Measurements from ENCODE around the gene HBA1. TPM values are rescaled to one million over a fixed set of nuclear protein-coding genes. Genes with fewer than 3 reads are reported as not detected.

The HBA1 gene
- total RNA-seq, 2 donors from 2014 or later, result 1.1 TPM; not detected in 1

GRCh38 chr16:166375-167121, 9.9 kb upstream of the HBA1 start:
- Mint-ChIP-seq H3K27me3 (ENCODE audit: insufficient read depth) (peaks cover 73% of the 10 kb centered on the region), H3K4me3 (no peak overlapping the region)

DNA sequence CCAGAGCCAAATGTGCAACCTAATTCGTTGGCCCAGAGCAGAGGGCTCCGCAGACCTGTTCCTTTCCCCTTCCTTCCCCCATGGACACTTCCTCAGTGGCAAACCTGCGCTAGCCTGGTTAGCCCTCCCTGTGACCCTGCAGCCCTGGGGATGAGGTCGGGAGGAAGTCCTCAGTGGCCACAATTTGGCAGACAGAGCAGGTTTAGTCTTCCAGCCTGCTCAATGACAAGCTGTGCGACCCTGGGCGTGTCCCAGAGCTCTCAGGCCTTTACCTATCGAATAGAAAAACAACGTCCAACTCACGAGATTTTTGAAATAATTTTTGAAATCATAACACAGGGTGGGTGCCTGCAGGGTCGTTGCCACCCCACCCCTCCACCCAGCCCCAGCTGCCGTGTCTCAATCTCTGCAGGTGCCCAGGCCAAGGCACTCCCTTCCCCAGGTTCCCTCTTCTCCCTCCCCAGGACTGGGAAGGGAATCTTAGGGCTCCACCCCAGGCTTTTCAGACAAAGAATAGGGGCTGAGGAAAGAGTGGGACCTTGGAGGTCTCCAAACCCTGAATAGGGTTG, 9.3 kb upstream of the HBA1 start:
- TF ChIP-seq, protein P1, sequence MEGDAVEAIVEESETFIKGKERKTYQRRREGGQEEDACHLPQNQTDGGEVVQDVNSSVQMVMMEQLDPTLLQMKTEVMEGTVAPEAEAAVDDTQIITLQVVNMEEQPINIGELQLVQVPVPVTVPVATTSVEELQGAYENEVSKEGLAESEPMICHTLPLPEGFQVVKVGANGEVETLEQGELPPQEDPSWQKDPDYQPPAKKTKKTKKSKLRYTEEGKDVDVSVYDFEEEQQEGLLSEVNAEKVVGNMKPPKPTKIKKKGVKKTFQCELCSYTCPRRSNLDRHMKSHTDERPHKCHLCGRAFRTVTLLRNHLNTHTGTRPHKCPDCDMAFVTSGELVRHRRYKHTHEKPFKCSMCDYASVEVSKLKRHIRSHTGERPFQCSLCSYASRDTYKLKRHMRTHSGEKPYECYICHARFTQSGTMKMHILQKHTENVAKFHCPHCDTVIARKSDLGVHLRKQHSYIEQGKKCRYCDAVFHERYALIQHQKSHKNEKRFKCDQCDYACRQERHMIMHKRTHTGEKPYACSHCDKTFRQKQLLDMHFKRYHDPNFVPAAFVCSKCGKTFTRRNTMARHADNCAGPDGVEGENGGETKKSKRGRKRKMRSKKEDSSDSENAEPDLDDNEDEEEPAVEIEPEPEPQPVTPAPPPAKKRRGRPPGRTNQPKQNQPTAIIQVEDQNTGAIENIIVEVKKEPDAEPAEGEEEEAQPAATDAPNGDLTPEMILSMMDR (conservative IDR thresholded peaks at IDR 0.05), result no peak
- peaks cover 84% of the 10 kb centered on the region for H3K27me3 ChIP-seq (ENCODE audit: control insufficient read depth, insufficient read depth, low read length, poor library complexity, severe bottlenecking)
- H3K36me3 Mint-ChIP-seq (ENCODE audit: low read depth), result no peaks in the 10 kb centered on the region

More at GRCh38 chr16:166375-167121, 9.9 kb upstream of the HBA1 start:
- H3K36me3 Mint-ChIP-seq (ENCODE audit: low read depth), result no peaks in the 10 kb centered on the region
- no peak overlapping the region for H3K4me3 ChIP-seq (ENCODE audit: low read length)
- H3K9me3 Mint-ChIP-seq, result no peaks in the 10 kb centered on the region
- H3K4me1 ChIP-seq (ENCODE audit: control insufficient read depth, insufficient read depth, low read length), result no peaks in the 10 kb centered on the region
- no peaks in the 10 kb centered on the region for H3K9me3 ChIP-seq (ENCODE audit: control insufficient read depth, low read length)
- H3K9ac ChIP-seq (ENCODE audit: extremely low read depth, low read length, poor library complexity, severe bottlenecking), result no peak overlapping the region
- TF ChIP-seq, protein P1 (conservative IDR thresholded peaks at IDR 0.05), result no peak
- H3K27ac Mint-ChIP-seq, result no peak overlapping the region
- H3K36me3 ChIP-seq (ENCODE audit: control insufficient read depth, insufficient read depth, low read length), result no peaks in the 10 kb centered on the region
- no peak overlapping the region for H3K27ac ChIP-seq (ENCODE audit: low read depth, low read length)
- WGBS, 2 experiments (ENCODE audit: insufficient coverage in 1 of 2, insufficient read length in 1 of 2), result 15 to 16% methylated on average over 24 to 45 of the region's 45 CpGs
- no peak for DNase-seq
- peaks cover 84% of the 10 kb centered on the region for H3K27me3 ChIP-seq (ENCODE audit: control insufficient read depth, insufficient read depth, low read length, poor library complexity, severe bottlenecking)
- peaks cover 5% of the 10 kb centered on the region for H3K4me1 Mint-ChIP-seq

GRCh38 chr16:168424-168823, 8.1 kb upstream of the HBA1 start:
- H3K27ac Mint-ChIP-seq, result no peak overlapping the region

More for the DNA sequence above, 9.3 kb upstream of the HBA1 start:
- H3K4me3 Mint-ChIP-seq, result no peak overlapping the region
- Histone ChIP-seq H3K4me3 (ENCODE audit: low read length) (no peak overlapping the region), H3K9me3 (ENCODE audit: control insufficient read depth, low read length) (no peaks in the 10 kb centered on the region), H3K9ac (ENCODE audit: extremely low read depth, low read length, poor library complexity, severe bottlenecking) (no peak overlapping the region), H3K36me3 (ENCODE audit: control insufficient read depth, insufficient read depth, low read length) (no peaks in the 10 kb centered on the region), H3K4me1 (ENCODE audit: control insufficient read depth, insufficient read depth, low read length) (no peaks in the 10 kb centered on the region), H3K27ac (ENCODE audit: low read depth, low read length) (no peak overlapping the region)
- H3K4me1 Mint-ChIP-seq, result peaks cover 5% of the 10 kb centered on the region
- no peaks in the 10 kb centered on the region for H3K9me3 Mint-ChIP-seq
- no peak overlapping the region for H3K27ac Mint-ChIP-seq
- peaks cover 74% of the 10 kb centered on the region for H3K27me3 Mint-ChIP-seq (ENCODE audit: insufficient read depth)
- no peak for DNase-seq
- 38 to 39% methylated on average over 8 to 11 of the region's 11 CpGs for WGBS, 2 experiments (ENCODE audit: insufficient coverage in 1 of 2, insufficient read length in 1 of 2)

More at GRCh38 chr16:168424-168823, 8.1 kb upstream of the HBA1 start:
- H3K9me3 Mint-ChIP-seq, result no peaks in the 10 kb centered on the region
- DNase-seq, result no peak
- no peak overlapping the region for H3K27ac ChIP-seq (ENCODE audit: low read depth, low read length)
- H3K27me3 Mint-ChIP-seq (ENCODE audit: insufficient read depth), result peaks cover 73% of the 10 kb centered on the region
- 83 to 87% methylated on average over 3 to 6 of the region's 6 CpGs for WGBS, 2 experiments (ENCODE audit: insufficient coverage in 1 of 2, insufficient read length in 1 of 2)
- no peaks in the 10 kb centered on the region for H3K36me3 ChIP-seq (ENCODE audit: control insufficient read depth, insufficient read depth, low read length)
- H3K9me3 ChIP-seq (ENCODE audit: control insufficient read depth, low read length), result no peaks in the 10 kb centered on the region
- H3K27me3 ChIP-seq (ENCODE audit: control insufficient read depth, insufficient read depth, low read length, poor library complexity, severe bottlenecking), result peaks cover 80% of the 10 kb centered on the region
- peaks cover 5% of the 10 kb centered on the region for H3K4me1 Mint-ChIP-seq
- H3K4me3 Mint-ChIP-seq, result no peak overlapping the region
- H3K36me3 Mint-ChIP-seq (ENCODE audit: low read depth), result no peaks in the 10 kb centered on the region
- no peak overlapping the region for H3K9ac ChIP-seq (ENCODE audit: extremely low read depth, low read length, poor library complexity, severe bottlenecking)
- H3K4me3 ChIP-seq (ENCODE audit: low read length), result no peak overlapping the region
- no peaks in the 10 kb centered on the region for H3K4me1 ChIP-seq (ENCODE audit: control insufficient read depth, insufficient read depth, low read length)
- TF ChIP-seq, protein P1 (conservative IDR thresholded peaks at IDR 0.05), result no peak
